HCT116 (cell line): ENCODE measurements around the gene MYO7A. TPM values are rescaled to one million over a fixed set of nuclear protein-coding genes. Genes with fewer than 3 reads are reported as not detected.

Experiments
- ATAC-seq: fragments of 200-7000 bp; cut with Tn5 transposase; 2 replicates; pipeline ENCODE4 v1.9.1; 2020; ENCODE audit warnings: mild to moderate bottlenecking, moderate library complexity
- BruUV-seq: library from RNA; stranded (reverse); fragments of 400-500 nt; replicated peaks from 2 replicates; lab custom pipeline; 2021; lab: Mats Ljungman, UMichigan
- CTCF ChIA-PET: fragments of 300-600 bp; sonication (Branson Sonifier 250); formaldehyde crosslinking; loops from one replicate; lab custom pipeline; 2021; ENCODE audit warnings: antibody characterized with exemption; lab: Charles Lee
- POLR2A ChIA-PET: fragments of 300-600, 350-600 bp; sonication (Branson Sonifier 250); formaldehyde crosslinking; loops from one replicate; lab custom pipeline; 2021; ENCODE audit warnings: antibody characterized with exemption; lab: Charles Lee
- RAD21 ChIA-PET, 2 experiments: fragments of 300-600 bp; sonication (Branson Sonifier 250); formaldehyde crosslinking; loops; one replicate each; lab custom pipeline; 2023; ENCODE audit warnings: low total read pairs in 2 of 2; ENCODE audit not compliant: uncharacterized antibody in 2 of 2, unreplicated experiment in 2 of 2, low non-redundant PET in 1 of 2; lab: Charles Lee
- DNase-seq: peaks from one replicate; pipeline ENCODE4 v3.0.0-alpha.2; 2010; ENCODE audit warnings: low read depth, low spot score
- H2AFZ ChIP-seq: fragments of 200-600 bp; shearing (Covaris generic), sonication (generic); 2 replicates; pipeline ENCODE4 v1.6.1; 2017; ENCODE audit warnings: low read depth, mixed run types, mixed read lengths, antibody characterized with exemption, low read length; ENCODE audit not compliant: poor library complexity, severe bottlenecking
- H3K27ac ChIP-seq: 2 replicates; pipeline ENCODE4 v1.5.1; 2012; ENCODE audit warnings: low read depth, low read length
- H3K27me3 ChIP-seq: fragments of 200-600 bp; sonication (generic); 2 replicates; pipeline ENCODE4 v1.6.1; 2016; ENCODE audit warnings: mixed run types, low read length, mixed read lengths; ENCODE audit not compliant: insufficient read depth
- H3K36me3 ChIP-seq, 2 experiments: fragments of 200-500 bp in 1 of 2; fragments of 200-600 bp in 1 of 2; sonication (Bioruptor generic) in 1 of 2; sonication (generic) in 1 of 2; 2 replicates each; pipeline versions ENCODE4 v1.5.1 to v1.6.1; 2014 to 2016; ENCODE audit warnings: low read length in 2 of 2, inconsistent platforms in 1 of 2, mixed read lengths in 1 of 2, mixed run types in 1 of 2; ENCODE audit not compliant: insufficient read depth in 2 of 2, control insufficient read depth in 1 of 2
- H3K4me1 ChIP-seq, 2 experiments: fragments of 200-600 bp in 1 of 2; sonication (generic) in 1 of 2; 2 replicates each; pipeline versions ENCODE4 v1.5.1 to v1.6.1; 2012 to 2017; ENCODE audit warnings: low read length in 2 of 2, inconsistent platforms in 1 of 2, mild to moderate bottlenecking in 1 of 2, mixed read lengths in 1 of 2, mixed run types in 1 of 2, moderate library complexity in 1 of 2; ENCODE audit not compliant: insufficient read depth in 2 of 2, control insufficient read depth in 1 of 2
- H3K4me2 ChIP-seq: fragments of 200-600 bp; sonication (generic); 2 replicates; pipeline ENCODE4 v1.6.1; 2017; ENCODE audit warnings: mixed run types, low read length, mixed read lengths
- H3K4me3 ChIP-seq, 2 experiments: fragments of 200-600 bp in 1 of 2; sonication (generic) in 1 of 2; replicated peaks in 1 of 2; 2 replicates each; pipeline ENCODE4 v1.5.1; 2011 to 2016; ENCODE audit warnings: low read length in 2 of 2, control low read depth in 1 of 2, low read depth in 1 of 2, mild to moderate bottlenecking in 1 of 2, mixed read lengths in 1 of 2, mixed run types in 1 of 2
- H3K79me2 ChIP-seq: fragments of 200-600 bp; sonication (generic); 2 replicates; pipeline ENCODE4 v1.6.1; 2017; ENCODE audit warnings: mild to moderate bottlenecking, mixed run types, low read length, moderate library complexity, mixed read lengths; ENCODE audit not compliant: insufficient read depth
- H3K9ac ChIP-seq: fragments of 200-600 bp; sonication (generic); 2 replicates; pipeline ENCODE4 v1.6.1; 2016; ENCODE audit warnings: low read length, mixed read lengths
- H3K9me2 ChIP-seq: fragments of 200-600 bp; sonication (generic), shearing (Covaris generic); 2 replicates; pipeline ENCODE4 v1.6.1; 2017; ENCODE audit warnings: mixed run types, mild to moderate bottlenecking, moderate library complexity; ENCODE audit not compliant: insufficient read depth
- H3K9me3 ChIP-seq, 2 experiments: fragments of 200-500 bp in 1 of 2; fragments of 200-600 bp in 1 of 2; sonication (Bioruptor generic) in 1 of 2; sonication (generic) in 1 of 2; 2 replicates each; pipeline ENCODE4 v1.6.1; 2014 to 2017; ENCODE audit warnings: low read length in 2 of 2, mixed read lengths in 2 of 2, inconsistent platforms in 1 of 2, low read depth in 1 of 2, mild to moderate bottlenecking in 1 of 2, mixed run types in 1 of 2, moderate library complexity in 1 of 2; ENCODE audit not compliant: control insufficient read depth in 1 of 2, insufficient read depth in 1 of 2
- H4K20me1 ChIP-seq: fragments of 200-600 bp; sonication (generic), shearing (Covaris generic); 2 replicates; pipeline ENCODE4 v1.6.1; 2017; ENCODE audit warnings: mixed run types, mild to moderate bottlenecking, moderate library complexity; ENCODE audit not compliant: insufficient read depth
- CBX3 ChIP-seq: IDR thresholded peaks from 2 replicates; pipeline ENCODE4 v1.6.1; 2012; ENCODE audit warnings: low read depth
- CEBPB ChIP-seq: IDR thresholded peaks from 2 replicates; pipeline ENCODE4 v1.6.1; 2012; ENCODE audit warnings: low read depth
- ELF1 ChIP-seq: IDR thresholded peaks from 2 replicates; pipeline ENCODE4 v1.6.1; 2012; ENCODE audit warnings: low read depth, borderline replicate concordance
- EZH2 ChIP-seq: fragments of 200-600 bp; sonication (generic); IDR thresholded peaks from 2 replicates; pipeline ENCODE4 v1.6.1; 2017; ENCODE audit warnings: antibody characterized with exemption, mixed run types
- EZH2phosphoT487 ChIP-seq: fragments of 200-600 bp; IDR thresholded peaks from 2 replicates; pipeline ENCODE4 v1.6.1; 2018; ENCODE audit warnings: antibody characterized with exemption, borderline replicate concordance
- FOSL1 ChIP-seq: IDR thresholded peaks from 2 replicates; pipeline ENCODE4 v1.6.1; 2012; ENCODE audit warnings: low read depth
- POLR2A ChIP-seq: IDR thresholded peaks from 2 replicates; pipeline ENCODE4 v1.7.0; 2011; ENCODE audit warnings: borderline replicate concordance; ENCODE audit not compliant: insufficient read depth, insufficient read length; ENCODE audit errors: extremely low read depth
- RAD21 ChIP-seq: IDR thresholded peaks from 2 replicates; pipeline ENCODE4 v1.6.1; 2012; ENCODE audit warnings: low read depth, mild to moderate bottlenecking
- SRF ChIP-seq: IDR thresholded peaks from 2 replicates; pipeline ENCODE4 v1.6.1; 2012; ENCODE audit warnings: low read depth
- TCF7L2 ChIP-seq: IDR thresholded peaks from 2 replicates; pipeline ENCODE4 v1.7.0; 2011; ENCODE audit warnings: borderline replicate concordance, inconsistent platforms; ENCODE audit not compliant: insufficient read depth, insufficient read length; ENCODE audit errors: extremely low read depth
- YY1 ChIP-seq: IDR thresholded peaks from 2 replicates; pipeline ENCODE4 v1.6.1; 2011; ENCODE audit warnings: low read length, low read depth, moderate library complexity, mild to moderate bottlenecking; ENCODE audit not compliant: insufficient replicate concordance; ENCODE audit errors: extremely low read depth
- ZFX ChIP-seq: fragments of 450-650 bp; IDR thresholded peaks from 2 replicates; pipeline ENCODE4 v1.6.1; 2017
- ZNF274 ChIP-seq: fragments of 200-500 bp; sonication (Bioruptor generic); IDR thresholded peaks from 2 replicates; pipeline ENCODE4 v1.6.1; 2014; ENCODE audit warnings: mild to moderate bottlenecking, low read depth, low read length, inconsistent platforms
- intact Hi-C: fragments of 100-400 bp; cut with micrococcal nuclease; formaldehyde crosslinking; loops from 2 replicates; pipeline ENCODE4 v1.10.0; 2022
- total RNA-seq: library from RNA; stranded (reverse); gene quantifications from one replicate; pipeline ENCODE4 v1.2.1, GENCODE V29; 2021; ENCODE audit not compliant: unreplicated experiment
- TF ChIP-seq, protein P1 (sequence below): IDR thresholded peaks from 2 replicates; pipeline ENCODE4 v1.6.1; 2012
- TF ChIP-seq, protein P2 (sequence below), 3 experiments: fragments of 200-600 bp in 1 of 3; sonication (generic) in 1 of 3; IDR thresholded peaks in 2 of 3; conservative IDR thresholded peaks in 1 of 3; 2 replicates each; pipeline ENCODE4 v1.5.1; 2012 to 2017; ENCODE audit warnings: low read depth in 2 of 3, low read length in 2 of 3, antibody characterized with exemption in 1 of 3, borderline replicate concordance in 1 of 3, control low read depth in 1 of 3, mild to moderate bottlenecking in 1 of 3, mixed read lengths in 1 of 3, mixed run types in 1 of 3, moderate library complexity in 1 of 3; ENCODE audit not compliant: insufficient read depth in 1 of 3
- TF ChIP-seq, protein P3 (sequence below): IDR thresholded peaks from 2 replicates; pipeline ENCODE4 v1.6.1; 2012; ENCODE audit warnings: low read depth

The MYO7A gene
- total RNA-seq, 1 experiment from 2014 or later, result 1.8 TPM

DNA sequence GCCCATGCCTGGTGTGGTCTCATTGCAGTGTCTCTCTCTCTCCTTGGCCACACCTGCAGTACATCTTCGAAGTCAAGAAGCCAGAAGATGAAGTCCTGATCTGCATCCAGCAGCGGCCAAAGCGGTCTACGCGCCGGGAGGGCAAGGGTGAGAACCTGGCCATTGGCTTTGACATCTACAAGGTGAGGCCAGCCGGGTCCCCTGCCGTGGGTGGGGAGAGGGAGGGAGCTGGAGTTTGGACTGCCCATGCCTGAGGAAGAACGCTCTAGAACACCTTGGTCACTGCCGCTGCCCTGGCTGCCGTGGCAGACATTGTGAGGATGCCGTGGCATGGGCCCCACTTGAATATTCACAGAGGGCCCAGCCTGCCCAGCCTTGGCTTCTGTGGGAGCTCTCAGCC is 9.1 kb upstream of the MYO7A start:
- H3K27ac ChIP-seq, result no peak overlapping the region
- H3K36me3 ChIP-seq, result no peaks in the 10 kb centered on the region
- RAD21 ChIA-PET, result no interaction called here
- TF ChIP-seq SRF (no peak), ELF1 (no peak), TCF7L2 (no peak), FOSL1 (no peak), CBX3 (no peak)
- TF ChIP-seq, protein P1, sequence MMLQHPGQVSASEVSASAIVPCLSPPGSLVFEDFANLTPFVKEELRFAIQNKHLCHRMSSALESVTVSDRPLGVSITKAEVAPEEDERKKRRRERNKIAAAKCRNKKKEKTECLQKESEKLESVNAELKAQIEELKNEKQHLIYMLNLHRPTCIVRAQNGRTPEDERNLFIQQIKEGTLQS, result no peak
- no peak overlapping the region for H3K4me2 ChIP-seq
- no peak overlapping the region for H3K4me3 ChIP-seq
- H3K4me1 ChIP-seq, result no peaks in the 10 kb centered on the region
- BruUV-seq, result no TSS peak
- no peaks in the 10 kb centered on the region for H3K9me2 ChIP-seq
- H2AFZ ChIP-seq, result no peak overlapping the region
- CTCF ChIA-PET, result no interaction called here
- DNase-seq, result no peak
- no peaks in the 10 kb centered on the region for H3K9me3 ChIP-seq
- H3K9ac ChIP-seq, result no peak overlapping the region
- no peaks in the 10 kb centered on the region for H3K79me2 ChIP-seq
- no peaks in the 10 kb centered on the region for H3K27me3 ChIP-seq
- ATAC-seq, result no peak
- POLR2A ChIA-PET, result no interaction called here
- intact Hi-C loops, result no loop called here
- no peaks in the 10 kb centered on the region for H4K20me1 ChIP-seq

DNA sequence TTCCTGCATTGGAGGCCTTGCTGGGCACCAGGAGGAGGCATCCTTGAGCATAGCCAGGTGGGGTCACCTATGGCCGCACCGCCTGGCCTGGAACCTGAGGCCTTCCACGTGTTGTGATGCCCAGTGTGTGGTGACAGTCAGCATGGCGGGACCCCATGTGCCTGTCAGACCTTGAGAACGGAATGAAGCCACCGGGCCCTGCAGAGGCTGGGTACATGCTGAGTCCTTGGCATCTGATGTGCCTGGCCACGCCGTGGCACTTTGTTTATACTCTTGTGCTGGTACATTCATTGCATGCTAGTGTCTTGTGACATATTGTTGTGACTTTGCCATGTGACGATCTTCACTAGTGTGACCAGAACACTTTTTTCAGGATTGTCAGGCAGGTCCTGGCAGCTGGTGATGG is 8.5 kb upstream of the MYO7A start:
- H3K9me2 ChIP-seq, result no peaks in the 10 kb centered on the region
- H4K20me1 ChIP-seq, result no peaks in the 10 kb centered on the region
- no peak overlapping the region for H2AFZ ChIP-seq
- no peaks in the 10 kb centered on the region for H3K27me3 ChIP-seq
- no peaks in the 10 kb centered on the region for H3K4me1 ChIP-seq
- RAD21 ChIA-PET, result no interaction called here
- BruUV-seq, result no TSS peak
- H3K4me3 ChIP-seq, result no peak overlapping the region
- intact Hi-C loops, result no loop called here
- H3K9me3 ChIP-seq, result no peaks in the 10 kb centered on the region
- no peak overlapping the region for H3K27ac ChIP-seq
- H3K4me2 ChIP-seq, result no peak overlapping the region
- no peaks in the 10 kb centered on the region for H3K36me3 ChIP-seq
- DNase-seq (no peak), ATAC-seq (no peak)
- no peak overlapping the region for H3K9ac ChIP-seq
- H3K79me2 ChIP-seq, result no peaks in the 10 kb centered on the region
- POLR2A ChIA-PET, result no interaction called here
- CTCF ChIA-PET, result no interaction called here
- no peak for TF ChIP-seq SRF
- TF ChIP-seq, protein P2, sequence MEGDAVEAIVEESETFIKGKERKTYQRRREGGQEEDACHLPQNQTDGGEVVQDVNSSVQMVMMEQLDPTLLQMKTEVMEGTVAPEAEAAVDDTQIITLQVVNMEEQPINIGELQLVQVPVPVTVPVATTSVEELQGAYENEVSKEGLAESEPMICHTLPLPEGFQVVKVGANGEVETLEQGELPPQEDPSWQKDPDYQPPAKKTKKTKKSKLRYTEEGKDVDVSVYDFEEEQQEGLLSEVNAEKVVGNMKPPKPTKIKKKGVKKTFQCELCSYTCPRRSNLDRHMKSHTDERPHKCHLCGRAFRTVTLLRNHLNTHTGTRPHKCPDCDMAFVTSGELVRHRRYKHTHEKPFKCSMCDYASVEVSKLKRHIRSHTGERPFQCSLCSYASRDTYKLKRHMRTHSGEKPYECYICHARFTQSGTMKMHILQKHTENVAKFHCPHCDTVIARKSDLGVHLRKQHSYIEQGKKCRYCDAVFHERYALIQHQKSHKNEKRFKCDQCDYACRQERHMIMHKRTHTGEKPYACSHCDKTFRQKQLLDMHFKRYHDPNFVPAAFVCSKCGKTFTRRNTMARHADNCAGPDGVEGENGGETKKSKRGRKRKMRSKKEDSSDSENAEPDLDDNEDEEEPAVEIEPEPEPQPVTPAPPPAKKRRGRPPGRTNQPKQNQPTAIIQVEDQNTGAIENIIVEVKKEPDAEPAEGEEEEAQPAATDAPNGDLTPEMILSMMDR (IDR thresholded peaks at IDR 0.05 in 2 of 3, conservative IDR thresholded peaks at IDR 0.05 in 1 of 3; ENCODE audit: borderline replicate concordance in 1 of 3, insufficient read depth in 1 of 3, low read depth in 2 of 3, low read length in 2 of 3), result no peak
- TF ChIP-seq FOSL1, result no peak
- TF ChIP-seq, protein P1, result no peak
- TF ChIP-seq POLR2A, result no peak
- no peak for TF ChIP-seq YY1
- TF ChIP-seq RAD21, result no peak
- TF ChIP-seq ZFX, result no peak
- TF ChIP-seq ZNF274, result no peak
- TF ChIP-seq EZH2, result no peak
- no peak for TF ChIP-seq EZH2phosphoT487
- TF ChIP-seq, protein P3, sequence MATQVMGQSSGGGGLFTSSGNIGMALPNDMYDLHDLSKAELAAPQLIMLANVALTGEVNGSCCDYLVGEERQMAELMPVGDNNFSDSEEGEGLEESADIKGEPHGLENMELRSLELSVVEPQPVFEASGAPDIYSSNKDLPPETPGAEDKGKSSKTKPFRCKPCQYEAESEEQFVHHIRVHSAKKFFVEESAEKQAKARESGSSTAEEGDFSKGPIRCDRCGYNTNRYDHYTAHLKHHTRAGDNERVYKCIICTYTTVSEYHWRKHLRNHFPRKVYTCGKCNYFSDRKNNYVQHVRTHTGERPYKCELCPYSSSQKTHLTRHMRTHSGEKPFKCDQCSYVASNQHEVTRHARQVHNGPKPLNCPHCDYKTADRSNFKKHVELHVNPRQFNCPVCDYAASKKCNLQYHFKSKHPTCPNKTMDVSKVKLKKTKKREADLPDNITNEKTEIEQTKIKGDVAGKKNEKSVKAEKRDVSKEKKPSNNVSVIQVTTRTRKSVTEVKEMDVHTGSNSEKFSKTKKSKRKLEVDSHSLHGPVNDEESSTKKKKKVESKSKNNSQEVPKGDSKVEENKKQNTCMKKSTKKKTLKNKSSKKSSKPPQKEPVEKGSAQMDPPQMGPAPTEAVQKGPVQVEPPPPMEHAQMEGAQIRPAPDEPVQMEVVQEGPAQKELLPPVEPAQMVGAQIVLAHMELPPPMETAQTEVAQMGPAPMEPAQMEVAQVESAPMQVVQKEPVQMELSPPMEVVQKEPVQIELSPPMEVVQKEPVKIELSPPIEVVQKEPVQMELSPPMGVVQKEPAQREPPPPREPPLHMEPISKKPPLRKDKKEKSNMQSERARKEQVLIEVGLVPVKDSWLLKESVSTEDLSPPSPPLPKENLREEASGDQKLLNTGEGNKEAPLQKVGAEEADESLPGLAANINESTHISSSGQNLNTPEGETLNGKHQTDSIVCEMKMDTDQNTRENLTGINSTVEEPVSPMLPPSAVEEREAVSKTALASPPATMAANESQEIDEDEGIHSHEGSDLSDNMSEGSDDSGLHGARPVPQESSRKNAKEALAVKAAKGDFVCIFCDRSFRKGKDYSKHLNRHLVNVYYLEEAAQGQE, result no peak
- TF ChIP-seq CEBPB, result no peak
